ENCODE measurements around the gene CTNNAL1.

Gene CTNNAL1

GRCh38 chr9:109048822-109049221, 35.5 kb upstream of the CTNNAL1 start:
- H3K4me3 ChIP-seq (ENCODE audit: low read depth, low read length) = no peak overlapping the region
- TF ChIP-seq CTCF (IDR thresholded peaks at IDR 0.05; ENCODE audit: insufficient read depth, low read depth, low read length, missing control alignments) = no peak
- no peak for DNase-seq (ENCODE audit: low read depth)

- H3K4me3 ChIP-seq (ENCODE audit: low read depth, low read length) = no peak overlapping the region
- DNase-seq (ENCODE audit: low read depth) = no peak
- no peak for TF ChIP-seq CTCF (IDR thresholded peaks at IDR 0.05; ENCODE audit: insufficient read depth, low read depth, low read length, missing control alignments)
Observed at GRCh38 chr9:109047259-109047658, 34.0 kb upstream of the CTNNAL1 start.

GRCh38 chr9:109046346-109046745, 33.0 kb upstream of the CTNNAL1 start:
- TF ChIP-seq CTCF (IDR thresholded peaks at IDR 0.05; ENCODE audit: insufficient read depth, low read depth, low read length, missing control alignments) = no peak
- no peak for DNase-seq (ENCODE audit: low read depth)
- H3K4me3 ChIP-seq (ENCODE audit: low read depth, low read length) = no peak overlapping the region

GRCh38 chr9:109043578-109043977, 30.3 kb upstream of the CTNNAL1 start:
- H3K4me3 ChIP-seq (ENCODE audit: low read depth, low read length) = no peak overlapping the region
- DNase-seq (ENCODE audit: low read depth) = no peak
- TF ChIP-seq CTCF (IDR thresholded peaks at IDR 0.05; ENCODE audit: insufficient read depth, low read depth, low read length, missing control alignments) = no peak

GRCh38 chr9:109040571-109040970, 27.3 kb upstream of the CTNNAL1 start:
- TF ChIP-seq CTCF (IDR thresholded peaks at IDR 0.05; ENCODE audit: insufficient read depth, low read depth, low read length, missing control alignments) = no peak
- no peak for DNase-seq (ENCODE audit: low read depth)
- no peak overlapping the region for H3K4me3 ChIP-seq (ENCODE audit: low read depth, low read length)

- TF ChIP-seq CTCF (IDR thresholded peaks at IDR 0.05; ENCODE audit: insufficient read depth, low read depth, low read length, missing control alignments) = no peak
- DNase-seq (ENCODE audit: low read depth) = no peak
- H3K4me3 ChIP-seq (ENCODE audit: low read depth, low read length) = no peak overlapping the region
Observed at GRCh38 chr9:109039539-109039938, 26.2 kb upstream of the CTNNAL1 start.

GRCh38 chr9:109037946-109038715, 24.8 kb upstream of the CTNNAL1 start:
- no peak for DNase-seq (ENCODE audit: low read depth)
- TF ChIP-seq CTCF (IDR thresholded peaks at IDR 0.05; ENCODE audit: insufficient read depth, low read depth, low read length, missing control alignments) = no peak
- H3K4me3 ChIP-seq (ENCODE audit: low read depth, low read length) = no peak overlapping the region

Data from GM12865 (cell line).